Vein endothelial cell (primary cell): ENCODE measurements around the gene DGKH. TPM values are rescaled to one million over a fixed set of nuclear protein-coding genes. Genes with fewer than 3 reads are reported as not detected.

Experiments used
- small RNA-seq: library from RNA; depleted of rRNA; stranded (forward); fragments of <200 nt; gene quantifications from one replicate; pipeline ENCODE3, GENCODE V24; 2012
- total RNA-seq: library from RNA; depleted of rRNA; stranded (reverse); fragments of >200 nt; gene quantifications from 2 replicates; pipeline ENCODE4 v1.2.3, GENCODE V29; 2012

The DGKH gene
- total RNA-seq, result 20.9 and 27.2 TPM in 2 replicates

DNA sequence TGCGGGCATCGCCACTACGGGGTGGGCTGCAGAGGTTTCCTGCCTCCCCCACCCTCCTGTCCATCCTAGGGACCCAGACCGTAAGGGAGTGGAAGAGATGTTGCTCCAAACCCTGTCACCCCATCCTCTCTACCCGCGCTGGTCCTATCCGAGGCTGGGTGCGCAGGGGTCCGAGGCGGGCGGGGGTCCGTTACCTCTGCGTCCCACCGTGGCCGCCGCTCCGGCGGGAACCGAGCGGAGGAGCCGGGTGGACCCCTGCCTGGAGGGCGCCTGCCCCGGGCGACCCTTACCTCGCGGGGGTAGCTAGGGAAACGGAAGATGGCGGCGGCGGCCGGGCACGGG, at the start of gene DGKH:
Gene DGKH (plus strand): TSS at position 307 of the 342 bp plus-strand sequence. CDS start 126 bp downstream, outside the sequence.

GRCh38 chr13:42272115-42272803, 223.8 kb downstream of the DGKH start, which contains the start of gene AKAP11:
TSS of gene AKAP11 (plus strand) at chr13:42272152. CDS start at chr13:42286349, 14,197 bp downstream.

Small RNA genes within 50 kb of the gene (small RNA-seq; reads per million reads assigned to genes)
- not detected for gene RPS28P8

Other genes starting within 250 kb of the DGKH start
- gene VWA8, start 87.5 kb upstream of the DGKH start, total RNA-seq, result 10.8 and 16.5 TPM in 2 replicates
- gene AKAP11, start 223.5 kb downstream of the DGKH start, total RNA-seq, result 22.2 and 26.7 TPM in 2 replicates